HG02610 (cell line): ENCODE data around the gene BPTF.
A peak's percentile ranks its signal among the peaks of the same experiment; 100 is the strongest.
"Not testable (repeated sequence)": the region's sequence is repeated elsewhere in the genome, so short reads cannot be mapped to it uniquely, and the experiment has no call there.

Experiments
- ATAC-seq: cut with Tn5 transposase; IDR thresholded peaks from one replicate; pipeline ENCODE4 v1.9.1; 2021; ENCODE audit warnings: mild to moderate bottlenecking, moderate library complexity; ENCODE audit not compliant: unreplicated experiment

Gene BPTF

DNA sequence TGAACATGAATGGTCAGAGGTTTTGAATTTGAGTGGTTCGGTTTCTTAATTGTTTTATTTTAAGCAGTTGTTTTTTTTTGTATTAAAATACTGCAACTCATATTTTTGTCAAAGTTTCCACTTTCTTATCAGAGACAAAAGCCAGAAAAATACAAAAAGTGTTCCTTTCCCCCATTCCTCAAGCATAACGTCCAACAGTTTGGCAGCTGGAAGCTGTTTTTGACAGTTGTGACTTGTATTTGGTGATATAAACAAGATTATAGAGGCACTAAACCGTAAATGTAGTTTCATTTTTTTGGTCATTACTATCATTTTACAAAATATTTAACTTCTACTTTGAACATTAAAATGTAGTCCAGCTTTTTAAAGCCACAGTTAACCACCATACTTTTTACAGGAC, 135.0 kb downstream of the BPTF start:
- not testable (repeated sequence) for ATAC-seq

DNA sequence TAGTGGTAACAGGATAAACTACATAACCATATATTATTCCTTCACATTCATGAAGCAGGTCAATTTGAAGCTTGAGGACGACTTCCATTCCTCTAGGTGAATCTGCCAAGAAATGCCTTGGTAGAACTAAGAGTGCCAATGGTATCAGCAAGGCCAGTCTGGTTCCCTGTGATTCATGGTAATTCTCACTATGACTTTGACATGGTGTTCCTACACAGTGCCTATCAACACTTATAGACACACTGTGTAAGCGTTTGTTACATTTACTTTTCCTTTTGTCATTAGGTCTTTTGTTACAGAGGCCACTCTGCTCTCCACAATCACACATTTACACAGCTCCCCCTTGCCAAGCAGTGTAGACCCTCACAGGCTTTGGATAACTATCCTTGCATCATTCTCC, 136.9 kb downstream of the BPTF start:
- not testable (repeated sequence) for ATAC-seq

DNA sequence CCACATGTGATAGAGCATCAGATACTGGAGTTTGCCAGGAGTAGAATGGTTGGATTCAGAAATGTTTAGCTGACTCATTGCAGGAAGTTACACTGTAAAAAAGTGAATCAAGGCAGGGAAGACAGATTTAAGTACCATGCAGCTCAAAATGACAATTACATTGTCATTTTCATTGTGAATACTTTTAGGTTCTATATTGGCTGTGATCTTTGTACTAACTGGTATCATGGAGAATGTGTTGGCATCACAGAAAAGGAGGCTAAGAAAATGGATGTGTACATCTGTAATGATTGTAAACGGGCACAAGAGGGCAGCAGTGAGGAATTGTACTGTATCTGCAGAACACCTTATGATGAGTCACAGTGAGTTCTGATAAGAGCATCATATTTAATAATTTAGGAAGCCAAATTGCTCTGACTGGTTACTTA, 137.9 kb downstream of the BPTF start:
- ATAC-seq, result peak; percentile 74

DNA sequence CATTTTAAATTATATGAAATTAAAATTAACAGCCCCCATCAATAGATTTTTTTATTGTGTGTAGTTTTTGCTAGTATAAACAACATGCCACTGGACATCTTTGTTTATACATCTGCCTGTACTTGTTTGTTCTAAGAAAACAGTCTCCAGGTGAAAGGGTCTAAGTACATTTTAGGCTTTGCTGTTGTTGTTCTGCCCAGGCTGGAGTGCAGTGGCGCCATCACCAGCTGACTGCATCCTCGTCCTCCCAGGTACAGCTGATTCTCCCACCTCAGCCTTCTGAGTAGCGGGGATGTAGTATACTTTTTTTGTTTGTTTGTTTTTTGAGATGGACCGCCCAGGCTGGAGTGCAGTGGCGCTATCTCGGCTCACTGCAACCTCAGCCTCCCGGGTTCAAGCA, 145.5 kb downstream of the BPTF start:
- ATAC-seq, result no peak

DNA sequence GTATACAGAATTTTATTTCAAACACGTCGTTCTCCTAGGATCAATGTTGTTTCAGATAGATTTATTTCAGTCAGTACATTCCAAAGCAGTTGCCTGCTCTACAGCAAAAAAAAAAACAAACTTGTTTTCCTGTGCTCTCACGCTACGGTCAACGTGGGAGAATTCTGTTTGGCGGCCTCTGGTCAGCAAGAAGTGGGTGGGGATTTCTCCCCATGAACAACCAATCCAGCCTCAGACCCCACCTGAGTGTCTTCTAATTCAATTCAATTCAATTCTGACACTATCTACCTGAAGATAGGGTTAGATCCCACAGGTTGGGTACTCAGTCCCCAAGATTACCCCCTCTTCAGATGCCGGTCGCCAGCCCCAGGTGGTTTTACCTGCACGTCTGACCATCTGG, 148.9 kb downstream of the BPTF start:
- ATAC-seq, result no peak

DNA sequence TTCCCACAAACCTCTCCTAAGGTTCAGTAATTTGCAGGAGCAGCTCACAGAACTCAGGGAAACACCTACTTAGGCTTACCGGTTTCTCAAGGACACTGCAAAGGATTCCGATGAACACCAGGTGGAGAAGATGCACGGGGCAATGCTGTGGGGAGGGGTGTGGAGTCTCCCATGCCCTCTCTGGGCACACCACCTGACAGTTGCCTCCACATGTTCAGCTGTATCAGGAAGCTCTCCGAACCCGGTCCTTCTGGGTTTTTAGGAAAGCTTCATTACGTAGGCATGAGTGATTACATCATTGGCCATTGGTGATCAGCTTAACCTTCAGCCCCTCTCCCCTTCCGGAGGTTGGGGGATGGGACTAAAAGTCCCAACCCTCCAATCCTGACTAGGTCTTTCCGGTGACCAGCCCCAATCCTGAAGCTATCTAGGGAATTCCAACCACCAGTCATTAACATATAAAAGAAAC, 149.3 kb downstream of the BPTF start:
- ATAC-seq, result no peak

GRCh38 chr17:67976306-67976705, 151.0 kb downstream of the BPTF start:
- ATAC-seq, result not testable (repeated sequence)

DNA sequence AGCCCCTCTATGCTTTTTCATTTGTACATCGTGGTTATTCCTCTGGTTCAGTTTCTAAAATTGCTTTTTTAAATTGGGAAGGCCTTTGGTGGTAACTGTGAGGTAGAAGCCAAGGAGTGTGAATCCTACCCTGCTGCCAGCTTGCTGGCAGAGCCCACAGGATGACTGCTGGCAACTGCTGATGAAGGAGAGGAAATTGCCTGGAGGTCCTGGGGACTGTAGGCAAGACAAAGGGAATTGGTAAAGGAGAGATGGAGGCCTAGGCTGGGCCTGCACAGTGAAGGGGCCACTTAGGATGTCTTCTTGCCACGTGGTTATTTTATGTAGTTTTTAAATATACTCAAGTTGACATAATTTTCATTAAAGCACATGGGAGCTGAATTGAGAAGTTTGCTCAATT, 155.2 kb downstream of the BPTF start:
- no peak for ATAC-seq

DNA sequence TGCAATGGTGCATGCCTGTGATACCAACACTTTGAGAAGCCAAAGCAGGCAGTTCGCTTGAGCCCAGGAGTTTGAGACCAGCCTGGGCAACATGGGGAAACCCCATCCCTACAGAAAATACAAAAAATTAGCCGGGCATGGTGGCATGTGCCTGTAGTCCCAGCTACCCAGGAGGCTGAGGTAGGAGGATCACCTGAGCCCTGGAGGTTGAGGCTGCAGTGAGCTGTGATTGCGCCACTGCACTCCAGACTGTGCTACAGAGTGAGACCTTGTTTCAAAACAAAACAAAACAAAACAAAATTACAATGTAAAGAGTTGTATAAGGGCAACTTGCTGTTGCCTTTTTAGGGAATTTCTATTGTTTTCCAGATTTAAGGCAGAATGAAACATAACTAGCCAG, 155.6 kb downstream of the BPTF start:
- ATAC-seq, result not testable (repeated sequence)

DNA sequence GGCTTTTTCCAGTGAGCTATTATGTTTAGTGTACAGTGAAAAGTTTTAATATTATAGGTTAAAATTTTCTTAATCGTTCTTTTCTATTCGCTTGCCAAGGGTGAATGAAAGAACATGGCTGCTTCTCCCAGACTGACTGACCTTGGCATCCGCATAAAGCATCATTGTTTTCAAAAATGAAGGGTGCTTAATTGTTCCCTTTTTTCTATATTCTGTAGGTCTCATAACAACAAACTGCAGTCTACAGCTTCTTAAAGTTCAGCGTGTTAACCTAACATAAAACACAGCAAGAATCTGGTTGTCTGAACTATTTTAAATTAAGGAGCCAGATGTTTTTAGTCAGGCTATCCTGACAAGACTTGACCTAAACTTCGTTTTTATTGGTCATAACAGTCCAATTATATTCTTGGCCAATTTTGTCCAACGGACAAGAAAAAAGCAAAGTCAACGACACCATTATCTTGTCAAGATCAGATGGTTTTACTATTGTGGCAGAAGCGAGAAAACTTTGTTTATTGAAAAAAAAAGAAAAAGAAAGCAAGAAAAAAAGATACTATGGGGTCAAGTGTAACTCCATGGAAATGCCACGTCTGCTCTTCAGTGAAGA, 156.8 kb downstream of the BPTF start:
- ATAC-seq, result no peak

DNA sequence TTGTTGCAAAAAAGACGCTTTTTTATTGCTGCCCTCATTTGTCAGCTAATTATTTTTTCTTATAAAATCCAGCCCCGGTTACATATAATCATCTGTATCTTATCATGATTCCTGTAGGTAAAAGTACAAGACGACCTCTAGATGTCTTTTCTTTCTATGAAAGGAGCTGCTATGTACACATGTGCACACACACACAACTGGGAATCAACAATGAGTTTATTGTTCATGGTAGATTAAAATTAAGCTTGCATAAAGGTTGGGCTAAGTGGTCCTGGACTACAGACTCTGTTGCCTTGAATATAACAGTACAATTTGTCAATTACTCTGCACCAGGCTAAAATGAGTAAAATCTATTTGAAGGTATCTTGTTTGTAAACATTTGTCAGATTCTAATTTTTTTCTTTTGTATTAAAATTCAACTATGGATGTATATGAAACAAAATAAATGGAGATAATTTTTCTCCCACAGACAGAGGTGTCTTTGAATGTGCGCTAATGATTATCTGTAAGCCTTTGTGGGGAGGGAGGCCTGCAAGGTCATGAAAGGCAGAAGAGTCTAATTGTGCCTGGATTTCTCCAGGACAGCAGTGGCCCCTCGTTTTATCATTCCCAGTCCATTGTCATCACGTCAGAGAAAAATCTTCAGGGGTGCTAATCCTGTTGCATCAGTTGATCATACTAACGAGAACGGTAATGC, 157.5 kb downstream of the BPTF start:
- ATAC-seq, result no peak

DNA sequence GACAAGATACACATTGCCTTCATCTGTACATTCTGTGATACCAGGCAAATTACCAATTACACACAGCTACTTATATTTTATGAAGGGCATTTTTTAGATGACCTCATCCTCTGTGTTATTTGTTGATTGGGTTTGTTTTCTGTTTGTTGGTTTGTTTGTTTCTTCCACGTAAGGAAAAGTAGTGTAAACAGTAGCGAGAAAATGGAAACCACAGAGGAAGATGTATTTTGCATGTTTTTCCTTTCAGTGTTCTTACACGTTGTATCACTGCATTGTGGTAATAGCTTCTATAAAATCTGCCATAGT, 158.0 kb downstream of the BPTF start:
- no peak for ATAC-seq

DNA sequence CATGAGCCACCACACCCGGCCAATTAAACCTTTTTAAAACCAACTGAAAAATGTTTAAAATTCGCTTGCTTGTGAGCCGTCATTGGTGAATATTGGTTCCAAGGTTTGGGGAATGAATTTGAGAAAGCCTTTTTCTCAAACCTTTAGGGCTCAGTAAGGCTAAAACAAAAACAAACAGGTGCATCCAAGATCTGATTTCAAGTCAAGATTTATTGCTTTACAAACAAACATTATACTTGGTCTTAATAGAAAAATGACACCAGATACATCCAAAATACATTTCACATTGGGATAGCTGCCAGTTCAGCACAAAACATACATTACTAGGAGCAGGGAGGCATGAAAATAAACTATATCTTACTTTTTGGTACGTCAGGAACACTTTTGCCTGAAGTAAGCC, 165.6 kb downstream of the BPTF start:
- ATAC-seq, result no peak

DNA sequence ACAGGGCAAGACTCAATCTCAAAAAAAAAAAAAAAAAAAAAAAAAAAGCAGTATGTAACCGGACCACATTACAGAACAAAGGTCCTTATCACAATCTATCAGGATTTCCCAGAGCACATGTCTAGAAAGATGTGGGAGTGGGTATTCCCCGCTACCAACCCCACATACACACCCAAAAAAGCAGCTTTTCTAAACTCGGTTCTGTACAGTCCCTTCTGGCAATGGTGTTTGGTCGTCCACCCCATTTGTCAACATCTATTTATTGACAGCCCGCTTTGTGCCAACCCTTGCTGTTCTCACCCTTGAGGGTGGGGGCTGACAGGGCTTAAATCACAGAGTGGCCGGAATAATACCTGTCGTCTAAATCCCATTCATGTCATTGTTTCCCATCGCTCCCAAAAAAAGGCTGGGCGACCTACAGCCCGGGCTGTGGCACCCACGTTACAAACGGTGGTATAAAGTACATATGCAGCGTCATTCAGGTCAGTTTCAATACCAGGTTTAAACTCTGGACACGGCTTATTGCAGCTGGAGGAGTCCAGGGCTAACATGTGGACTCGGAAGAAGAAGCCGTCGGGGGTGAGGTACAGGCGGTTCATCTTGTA, 167.3 kb downstream of the BPTF start:
- ATAC-seq, result no peak

GRCh38 chr17:67993153-67993997, 168.1 kb downstream of the BPTF start:
- peak; percentile 67 for ATAC-seq

- ATAC-seq, result no peak
Observed at GRCh38 chr17:67993998-67994361, 168.7 kb downstream of the BPTF start.

- no peak for ATAC-seq
Observed at GRCh38 chr17:67994817-67995569, 169.7 kb downstream of the BPTF start.

- no peak for ATAC-seq
Observed at GRCh38 chr17:67995570-67996263, 170.4 kb downstream of the BPTF start.

DNA sequence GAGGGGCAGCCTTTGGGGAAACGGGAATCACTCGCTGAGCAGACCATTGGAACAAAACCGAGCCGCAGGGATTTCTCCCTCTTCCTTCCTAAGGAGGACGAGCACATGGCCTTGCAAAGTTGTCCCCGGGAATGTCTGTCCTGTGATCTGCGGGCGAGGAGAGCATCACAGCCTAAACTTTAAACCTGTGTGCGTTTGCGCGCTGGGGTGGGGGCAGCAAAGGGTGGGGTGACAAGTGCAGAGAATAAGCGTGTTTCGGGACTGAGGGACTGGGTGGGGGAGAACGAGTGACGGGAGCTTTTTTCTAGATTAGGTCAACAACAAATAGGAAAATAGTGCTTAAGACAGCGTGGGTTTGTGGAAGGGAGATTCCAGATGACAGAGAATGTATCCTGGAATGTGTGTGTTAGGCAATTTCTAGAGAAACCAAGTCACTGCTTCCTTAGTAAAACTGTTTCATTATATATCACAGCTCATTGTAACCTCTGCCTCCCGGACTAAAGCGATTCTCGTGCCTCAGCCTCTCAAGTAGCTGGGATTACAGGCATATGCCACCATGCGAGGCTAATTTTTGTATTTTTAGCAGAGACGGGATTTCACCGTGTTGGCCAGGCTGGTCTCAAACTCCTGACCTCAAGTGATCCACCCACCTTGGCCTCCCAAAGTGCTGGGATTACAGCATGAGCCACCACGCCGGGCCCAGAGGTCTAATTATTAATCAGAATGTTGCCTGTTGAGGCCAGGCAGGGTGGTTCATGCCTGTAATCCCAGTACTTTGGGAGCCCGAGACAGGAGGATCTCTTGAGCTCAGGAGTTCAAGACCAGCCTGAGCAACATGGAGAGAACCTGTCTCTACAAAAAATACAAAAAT, 171.2 kb downstream of the BPTF start, which contains the start of gene C17orf58:
Gene C17orf58, minus strand, starts transcription at position 169 of the 871 bp plus-strand sequence. CDS start 271 bp downstream, outside the sequence.
- not testable (repeated sequence) for ATAC-seq
